Stimulated activated CD8-positive, alpha-beta memory T cell treated with anti-CD3 and anti-CD28 coated beads, Interleukin-12 subunit alpha, Interleukin-12 subunit beta, amount 100 ng/mL, for 4 hours (primary cell): Measurements from ENCODE around the gene WSCD2.

Experiments
- DNase-seq: peaks from one replicate; pipeline ENCODE4 v3.0.0-alpha.2; 2020; ENCODE audit warnings: low read depth

Gene WSCD2

GRCh38 chr12:108166505-108166904 is 37.4 kb downstream of the WSCD2 start:
- DNase-seq, result no peak

GRCh38 chr12:108167974-108168373 is 38.9 kb downstream of the WSCD2 start:
- no peak for DNase-seq

- no peak for DNase-seq
These were observed 40.6 kb downstream of the WSCD2 start for GRCh38 chr12:108169708-108170107.

- DNase-seq, result no peak
These were observed 41.1 kb downstream of the WSCD2 start for GRCh38 chr12:108170164-108170563.

GRCh38 chr12:108172033-108172432 is 42.9 kb downstream of the WSCD2 start:
- DNase-seq, result no peak

GRCh38 chr12:108173160-108173559 is 44.1 kb downstream of the WSCD2 start:
- DNase-seq, result no peak

GRCh38 chr12:108173892-108174291 is 44.8 kb downstream of the WSCD2 start:
- no peak for DNase-seq

GRCh38 chr12:108174641-108175040 is 45.6 kb downstream of the WSCD2 start:
- no peak for DNase-seq

GRCh38 chr12:108175310-108175709 is 46.2 kb downstream of the WSCD2 start:
- DNase-seq, result no peak

GRCh38 chr12:108176292-108176691 is 47.2 kb downstream of the WSCD2 start:
- DNase-seq, result no peak

- DNase-seq, result no peak
These were observed 48.0 kb downstream of the WSCD2 start for GRCh38 chr12:108177131-108177530.

- no peak for DNase-seq
These were observed 50.2 kb downstream of the WSCD2 start for GRCh38 chr12:108179305-108179704.

GRCh38 chr12:108180255-108181094 is 51.4 kb downstream of the WSCD2 start:
- DNase-seq, result no peak

- DNase-seq, result no peak
These were observed 52.0 kb downstream of the WSCD2 start for GRCh38 chr12:108181095-108181454.

GRCh38 chr12:108182096-108182495 is 53.0 kb downstream of the WSCD2 start:
- no peak for DNase-seq

GRCh38 chr12:108185002-108185401 is 55.9 kb downstream of the WSCD2 start:
- DNase-seq, result no peak

- no peak for DNase-seq
These were observed 58.7 kb downstream of the WSCD2 start for GRCh38 chr12:108187831-108188230.

GRCh38 chr12:108190529-108190928 is 61.4 kb downstream of the WSCD2 start:
- DNase-seq, result no peak

GRCh38 chr12:108191086-108191485 is 62.0 kb downstream of the WSCD2 start:
- no peak for DNase-seq

GRCh38 chr12:108191938-108192337 is 62.9 kb downstream of the WSCD2 start:
- no peak for DNase-seq

GRCh38 chr12:108193493-108193892 is 64.4 kb downstream of the WSCD2 start:
- DNase-seq, result no peak

GRCh38 chr12:108193917-108194316 is 64.8 kb downstream of the WSCD2 start:
- DNase-seq, result no peak

GRCh38 chr12:108194585-108194984 is 65.5 kb downstream of the WSCD2 start:
- no peak for DNase-seq

GRCh38 chr12:108196319-108196718 is 67.2 kb downstream of the WSCD2 start:
- no peak for DNase-seq
